ENCODE data around the gene SSR3.

- TF ChIP-seq GATA2 (IDR thresholded peaks at IDR 0.05; ENCODE audit: low read depth, low read length) (no peak), GATA3 (IDR thresholded peaks at IDR 0.05; ENCODE audit: low read depth, low read length) (no peak)
These were observed 21.7 kb downstream of the SSR3 start for GRCh38 chr3:156533205-156533604.

Measured in SH-SY5Y (cell line).